GM12878 (cell line): ENCODE measurements around the gene DCUN1D3. TPM values are rescaled to one million over a fixed set of nuclear protein-coding genes. Genes with fewer than 3 reads are reported as not detected.

ENCODE experiments used
- ASH2L ChIP-seq: fragments of 300-600, 200-600 bp; sonication (generic); IDR thresholded peaks from 2 replicates; pipeline ENCODE4 v1.6.1; 2017; ENCODE audit warnings: low read depth, mild to moderate bottlenecking, borderline replicate concordance
- BCL11A ChIP-seq: IDR thresholded peaks from 2 replicates; pipeline ENCODE4 v1.6.1; 2011; ENCODE audit warnings: low read depth, low read length
- CBX3 ChIP-seq: fragments of 200-600 bp; sonication (generic); IDR thresholded peaks from 2 replicates; pipeline ENCODE4 v1.6.1; 2016; ENCODE audit warnings: low read depth, borderline replicate concordance
- CREM ChIP-seq: IDR thresholded peaks from 2 replicates; pipeline ENCODE4 v1.6.1; 2014; ENCODE audit warnings: antibody characterized with exemption, low read depth
- EP300 ChIP-seq, 2 experiments: fragments of 150-350 bp in 1 of 2; IDR thresholded peaks; 2 replicates each; pipeline ENCODE4 v1.6.1; 2011 to 2012; ENCODE audit warnings: low read depth in 2 of 2, low read length in 2 of 2, borderline replicate concordance in 1 of 2, improper control_type of control experiment in 1 of 2, inconsistent platforms in 1 of 2; ENCODE audit not compliant: control insufficient read depth in 1 of 2
- HCFC1 ChIP-seq: fragments of 150-350 bp; IDR thresholded peaks from 2 replicates; pipeline ENCODE4 v1.6.1; 2014; ENCODE audit warnings: low read length
- HDAC2 ChIP-seq: fragments of 200-600 bp; sonication (generic); IDR thresholded peaks from 2 replicates; pipeline ENCODE4 v1.6.1; 2017
- IKZF1 ChIP-seq: fragments of 450-650 bp; conservative IDR thresholded peaks from 2 replicates; pipeline ENCODE4 v1.6.1; 2017; ENCODE audit warnings: antibody characterized with exemption, mild to moderate bottlenecking
- IKZF2 ChIP-seq, 2 experiments: fragments of 450-650 bp; IDR thresholded peaks; 2 replicates each; pipeline ENCODE4 v1.6.1; 2017; ENCODE audit warnings: mild to moderate bottlenecking in 2 of 2, moderate library complexity in 2 of 2
- KLF5 ChIP-seq: fragments of 450-650 bp; IDR thresholded peaks from 2 replicates; pipeline ENCODE4 v1.6.1; 2014; ENCODE audit warnings: mild to moderate bottlenecking; ENCODE audit not compliant: partially characterized antibody
- MXI1 ChIP-seq: fragments of 150-350 bp; IDR thresholded peaks from 2 replicates; pipeline ENCODE4 v1.6.1; 2011; ENCODE audit warnings: low read depth, mild to moderate bottlenecking, inconsistent platforms, low read length, improper control_type of control experiment
- NR2C2 ChIP-seq: IDR thresholded peaks from 2 replicates; pipeline ENCODE4 v1.6.1; 2011; ENCODE audit warnings: borderline replicate concordance, low read depth; ENCODE audit not compliant: control insufficient read depth, insufficient read length
- SMAD1 ChIP-seq: fragments of 450-650 bp; IDR thresholded peaks from 2 replicates; pipeline ENCODE4 v1.6.1; 2018; ENCODE audit warnings: mild to moderate bottlenecking, low read depth; ENCODE audit not compliant: partially characterized antibody
- SMAD5 ChIP-seq: IDR thresholded peaks from 2 replicates; pipeline ENCODE4 v1.6.1; 2016; ENCODE audit warnings: antibody characterized with exemption, low read depth
- SREBF1 ChIP-seq: IDR thresholded peaks from 2 replicates; pipeline ENCODE4 v1.6.1; 2012; ENCODE audit warnings: mild to moderate bottlenecking, low read length
- SUPT20H ChIP-seq: IDR thresholded peaks from 2 replicates; pipeline ENCODE4 v1.6.1; 2011; ENCODE audit warnings: low read depth, mild to moderate bottlenecking, low read length, moderate library complexity, borderline replicate concordance; ENCODE audit not compliant: control insufficient read depth
- TCF12 ChIP-seq: IDR thresholded peaks from 2 replicates; pipeline ENCODE4 v1.6.1; 2011; ENCODE audit warnings: low read depth, mild to moderate bottlenecking, low read length
- TCF7 ChIP-seq: IDR thresholded peaks from 2 replicates; pipeline ENCODE4 v1.6.1; 2014; ENCODE audit warnings: antibody characterized with exemption, borderline replicate concordance
- polyA plus RNA-seq, 11 experiments: library from polyadenylated mRNA; depleted of rRNA in 4 of 11; unstranded in 6 of 11; stranded (reverse) in 5 of 11; fragments of >200 nt; fragmentation: Nextera tagmentation in 4 of 11; fragmentation: Illumina TruSeq in 1 of 11; extraction: Ambion mirVana in 4 of 11; extraction: Trizol in 1 of 11; gene quantifications; 1 replicate in 1 of 11; 2 replicates in 10 of 11; pipeline versions ENCODE4 v1.2.1 to v1.2.3, GENCODE V29; 2011 to 2016; ENCODE audit warnings: inconsistent platforms in 2 of 11, missing spikeins in 2 of 11, low read depth in 1 of 11
- total RNA-seq, 4 experiments: library from RNA; depleted of rRNA in 3 of 4; stranded (reverse); fragments of >200 nt in 3 of 4; fragmentation: Illumina TruSeq in 1 of 4; extraction: Trizol in 1 of 4; gene quantifications; 2 replicates each; pipeline versions ENCODE4 v1.2.1 to v1.2.3, GENCODE V29; 2013 to 2021
- TF ChIP-seq, protein P1 (sequence below): fragments of 450-650 bp; formaldehyde crosslinking; IDR thresholded peaks from 2 replicates; pipeline ENCODE4 v1.5.0; 2022; ENCODE audit warnings: mild to moderate bottlenecking, missing genetic modification characterization
- TF ChIP-seq, protein P2 (sequence below): IDR thresholded peaks from 2 replicates; pipeline ENCODE4 v1.6.1; 2012; ENCODE audit warnings: low read depth, low read length, improper control_type of control experiment
- TF ChIP-seq, protein P3 (sequence below): fragments of 450-650 bp; formaldehyde crosslinking; IDR thresholded peaks from 2 replicates; pipeline ENCODE4 v1.4.0; 2022; ENCODE audit warnings: mild to moderate bottlenecking, moderate library complexity
- TF ChIP-seq, protein P4 (sequence below): fragments of 450-650 bp; IDR thresholded peaks from 2 replicates; pipeline ENCODE4 v1.6.1; 2017; ENCODE audit warnings: mild to moderate bottlenecking, low read depth, inconsistent platforms; ENCODE audit not compliant: poor library complexity, severe bottlenecking
- TF ChIP-seq, protein P5 (sequence below): fragments of 450-650 bp; IDR thresholded peaks from 2 replicates; pipeline ENCODE4 v1.6.1; 2014; ENCODE audit warnings: mild to moderate bottlenecking

Gene DCUN1D3
- total and polyA plus RNA-seq, 10 of the 15 experiments (the other 5 are each of a cell fraction or from before 2014, with no cell fraction given) = 0.47 to 4.5 (median 1.9) TPM

DNA sequence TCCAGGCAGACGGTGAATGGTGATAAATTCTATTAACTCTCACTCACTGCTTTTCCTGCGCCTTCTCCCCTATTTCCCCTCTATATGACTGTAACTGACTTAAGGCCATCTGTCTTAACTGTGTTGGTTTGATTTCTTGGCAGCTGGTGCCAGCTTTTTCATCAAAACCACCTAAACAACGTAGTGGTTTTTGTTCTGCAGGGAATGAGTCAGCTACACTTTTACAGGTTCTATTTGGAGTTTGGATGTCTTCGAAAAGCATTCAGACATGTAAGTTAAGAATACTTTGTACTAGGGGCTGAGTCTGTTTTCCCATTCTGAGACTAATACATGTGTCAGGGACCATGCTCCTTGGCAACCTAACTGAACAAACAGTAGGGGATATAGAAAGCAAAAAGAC lies 85.4 kb downstream of the DCUN1D3 start (continued):
- TF ChIP-seq MXI1 = no peak
- TF ChIP-seq SMAD5 = no peak
- TF ChIP-seq, protein P1, sequence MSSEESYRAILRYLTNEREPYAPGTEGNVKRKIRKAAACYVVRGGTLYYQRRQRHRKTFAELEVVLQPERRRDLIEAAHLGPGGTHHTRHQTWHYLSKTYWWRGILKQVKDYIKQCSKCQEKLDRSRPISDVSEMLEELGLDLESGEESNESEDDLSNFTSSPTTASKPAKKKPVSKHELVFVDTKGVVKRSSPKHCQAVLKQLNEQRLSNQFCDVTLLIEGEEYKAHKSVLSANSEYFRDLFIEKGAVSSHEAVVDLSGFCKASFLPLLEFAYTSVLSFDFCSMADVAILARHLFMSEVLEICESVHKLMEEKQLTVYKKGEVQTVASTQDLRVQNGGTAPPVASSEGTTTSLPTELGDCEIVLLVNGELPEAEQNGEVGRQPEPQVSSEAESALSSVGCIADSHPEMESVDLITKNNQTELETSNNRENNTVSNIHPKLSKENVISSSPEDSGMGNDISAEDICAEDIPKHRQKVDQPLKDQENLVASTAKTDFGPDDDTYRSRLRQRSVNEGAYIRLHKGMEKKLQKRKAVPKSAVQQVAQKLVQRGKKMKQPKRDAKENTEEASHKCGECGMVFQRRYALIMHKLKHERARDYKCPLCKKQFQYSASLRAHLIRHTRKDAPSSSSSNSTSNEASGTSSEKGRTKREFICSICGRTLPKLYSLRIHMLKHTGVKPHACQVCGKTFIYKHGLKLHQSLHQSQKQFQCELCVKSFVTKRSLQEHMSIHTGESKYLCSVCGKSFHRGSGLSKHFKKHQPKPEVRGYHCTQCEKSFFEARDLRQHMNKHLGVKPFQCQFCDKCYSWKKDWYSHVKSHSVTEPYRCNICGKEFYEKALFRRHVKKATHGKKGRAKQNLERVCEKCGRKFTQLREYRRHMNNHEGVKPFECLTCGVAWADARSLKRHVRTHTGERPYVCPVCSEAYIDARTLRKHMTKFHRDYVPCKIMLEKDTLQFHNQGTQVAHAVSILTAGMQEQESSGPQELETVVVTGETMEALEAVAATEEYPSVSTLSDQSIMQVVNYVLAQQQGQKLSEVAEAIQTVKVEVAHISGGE = no peak
- no peak for TF ChIP-seq HDAC2
- no peak for TF ChIP-seq KLF5
- TF ChIP-seq SUPT20H = no peak
- TF ChIP-seq, protein P2, sequence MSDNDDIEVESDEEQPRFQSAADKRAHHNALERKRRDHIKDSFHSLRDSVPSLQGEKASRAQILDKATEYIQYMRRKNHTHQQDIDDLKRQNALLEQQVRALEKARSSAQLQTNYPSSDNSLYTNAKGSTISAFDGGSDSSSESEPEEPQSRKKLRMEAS = no peak
- TF ChIP-seq SMAD1 = no peak
- TF ChIP-seq CREM = no peak
- TF ChIP-seq, protein P3, sequence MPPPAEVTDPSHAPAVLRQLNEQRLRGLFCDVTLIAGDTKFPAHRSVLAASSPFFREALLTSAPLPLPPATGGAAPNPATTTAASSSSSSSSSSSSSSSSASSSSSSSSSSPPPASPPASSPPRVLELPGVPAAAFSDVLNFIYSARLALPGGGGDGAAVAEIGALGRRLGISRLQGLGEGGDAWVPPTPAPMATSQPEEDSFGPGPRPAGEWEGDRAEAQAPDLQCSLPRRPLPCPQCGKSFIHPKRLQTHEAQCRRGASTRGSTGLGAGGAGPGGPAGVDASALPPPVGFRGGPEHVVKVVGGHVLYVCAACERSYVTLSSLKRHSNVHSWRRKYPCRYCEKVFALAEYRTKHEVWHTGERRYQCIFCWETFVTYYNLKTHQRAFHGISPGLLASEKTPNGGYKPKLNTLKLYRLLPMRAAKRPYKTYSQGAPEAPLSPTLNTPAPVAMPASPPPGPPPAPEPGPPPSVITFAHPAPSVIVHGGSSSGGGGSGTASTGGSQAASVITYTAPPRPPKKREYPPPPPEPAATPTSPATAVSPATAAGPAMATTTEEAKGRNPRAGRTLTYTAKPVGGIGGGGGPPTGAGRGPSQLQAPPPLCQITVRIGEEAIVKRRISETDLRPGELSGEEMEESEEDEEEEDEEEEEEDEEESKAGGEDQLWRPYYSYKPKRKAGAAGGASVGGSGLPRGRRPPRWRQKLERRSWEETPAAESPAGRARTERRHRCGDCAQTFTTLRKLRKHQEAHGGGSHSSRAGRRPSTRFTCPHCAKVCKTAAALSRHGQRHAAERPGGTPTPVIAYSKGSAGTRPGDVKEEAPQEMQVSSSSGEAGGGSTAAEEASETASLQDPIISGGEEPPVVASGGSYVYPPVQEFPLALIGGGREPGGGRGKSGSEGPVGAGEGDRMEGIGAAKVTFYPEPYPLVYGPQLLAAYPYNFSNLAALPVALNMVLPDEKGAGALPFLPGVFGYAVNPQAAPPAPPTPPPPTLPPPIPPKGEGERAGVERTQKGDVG (CRISPR knock-in tag) = no peak
- TF ChIP-seq BCL11A = no peak
- no peak for TF ChIP-seq NR2C2
- TF ChIP-seq, protein P4, sequence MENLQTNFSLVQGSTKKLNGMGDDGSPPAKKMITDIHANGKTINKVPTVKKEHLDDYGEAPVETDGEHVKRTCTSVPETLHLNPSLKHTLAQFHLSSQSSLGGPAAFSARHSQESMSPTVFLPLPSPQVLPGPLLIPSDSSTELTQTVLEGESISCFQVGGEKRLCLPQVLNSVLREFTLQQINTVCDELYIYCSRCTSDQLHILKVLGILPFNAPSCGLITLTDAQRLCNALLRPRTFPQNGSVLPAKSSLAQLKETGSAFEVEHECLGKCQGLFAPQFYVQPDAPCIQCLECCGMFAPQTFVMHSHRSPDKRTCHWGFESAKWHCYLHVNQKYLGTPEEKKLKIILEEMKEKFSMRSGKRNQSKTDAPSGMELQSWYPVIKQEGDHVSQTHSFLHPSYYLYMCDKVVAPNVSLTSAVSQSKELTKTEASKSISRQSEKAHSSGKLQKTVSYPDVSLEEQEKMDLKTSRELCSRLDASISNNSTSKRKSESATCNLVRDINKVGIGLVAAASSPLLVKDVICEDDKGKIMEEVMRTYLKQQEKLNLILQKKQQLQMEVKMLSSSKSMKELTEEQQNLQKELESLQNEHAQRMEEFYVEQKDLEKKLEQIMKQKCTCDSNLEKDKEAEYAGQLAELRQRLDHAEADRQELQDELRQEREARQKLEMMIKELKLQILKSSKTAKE = no peak
- TF ChIP-seq TCF7 = no peak
- TF ChIP-seq ASH2L = no peak
- TF ChIP-seq IKZF2 (IDR thresholded peaks at IDR 0.05) = no peak
- TF ChIP-seq, protein P5, sequence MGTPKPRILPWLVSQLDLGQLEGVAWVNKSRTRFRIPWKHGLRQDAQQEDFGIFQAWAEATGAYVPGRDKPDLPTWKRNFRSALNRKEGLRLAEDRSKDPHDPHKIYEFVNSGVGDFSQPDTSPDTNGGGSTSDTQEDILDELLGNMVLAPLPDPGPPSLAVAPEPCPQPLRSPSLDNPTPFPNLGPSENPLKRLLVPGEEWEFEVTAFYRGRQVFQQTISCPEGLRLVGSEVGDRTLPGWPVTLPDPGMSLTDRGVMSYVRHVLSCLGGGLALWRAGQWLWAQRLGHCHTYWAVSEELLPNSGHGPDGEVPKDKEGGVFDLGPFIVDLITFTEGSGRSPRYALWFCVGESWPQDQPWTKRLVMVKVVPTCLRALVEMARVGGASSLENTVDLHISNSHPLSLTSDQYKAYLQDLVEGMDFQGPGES = no peak
- no peak for TF ChIP-seq CBX3
- no peak for TF ChIP-seq IKZF1
- TF ChIP-seq SREBF1 = no peak
- no peak for TF ChIP-seq HCFC1
- TF ChIP-seq EP300 (IDR thresholded peaks at IDR 0.05; ENCODE audit: borderline replicate concordance in 1 of 2, control insufficient read depth in 1 of 2, low read depth in 2 of 2, low read length in 2 of 2) = no peak
- TF ChIP-seq TCF12 = peak; percentile 81
